Measurements from ENCODE around the gene ECM1.
A peak's percentile ranks its signal among the peaks of the same experiment; 100 is the strongest.

Gene ECM1

DNA sequence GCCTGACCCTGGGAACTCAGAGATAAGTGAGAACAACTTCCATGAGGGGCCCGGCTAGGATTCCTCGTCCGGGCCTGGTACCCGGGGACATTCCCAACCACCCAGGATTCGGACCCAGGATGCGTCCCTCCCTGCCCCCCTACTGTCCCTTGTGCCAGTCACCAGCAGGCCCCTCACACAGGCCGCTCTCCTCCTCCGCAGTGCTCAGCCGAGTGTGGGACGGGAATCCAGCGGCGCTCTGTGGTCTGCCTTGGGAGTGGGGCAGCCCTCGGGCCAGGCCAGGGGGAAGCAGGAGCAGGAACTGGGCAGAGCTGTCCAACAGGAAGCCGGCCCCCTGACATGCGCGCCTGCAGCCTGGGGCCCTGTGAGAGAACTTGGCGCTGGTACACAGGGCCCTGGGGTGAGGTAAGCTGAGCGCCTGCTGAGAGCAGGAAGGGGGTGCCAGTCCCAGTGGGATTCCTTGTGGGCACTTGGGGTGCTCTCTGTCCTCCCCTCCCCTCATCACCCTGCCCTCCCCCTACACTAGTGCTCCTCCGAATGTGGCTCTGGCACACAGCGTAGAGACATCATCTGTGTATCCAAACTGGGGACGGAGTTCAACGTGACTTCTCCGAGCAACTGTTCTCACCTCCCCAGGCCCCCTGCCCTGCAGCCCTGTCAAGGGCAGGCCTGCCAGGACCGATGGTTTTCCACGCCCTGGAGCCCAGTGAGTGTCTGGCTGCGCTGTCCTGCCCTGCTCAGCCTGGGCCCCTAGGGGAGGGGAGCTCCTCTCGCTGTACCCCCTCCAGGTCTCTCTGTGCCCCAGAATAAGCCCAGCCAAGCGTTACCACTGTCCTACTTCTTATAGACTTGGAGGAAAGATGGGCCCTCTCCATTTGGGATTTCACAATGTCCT lies 51.1 kb downstream of the ECM1 start:
- no peak for DNase-seq (ENCODE audit: low read depth)

DNA sequence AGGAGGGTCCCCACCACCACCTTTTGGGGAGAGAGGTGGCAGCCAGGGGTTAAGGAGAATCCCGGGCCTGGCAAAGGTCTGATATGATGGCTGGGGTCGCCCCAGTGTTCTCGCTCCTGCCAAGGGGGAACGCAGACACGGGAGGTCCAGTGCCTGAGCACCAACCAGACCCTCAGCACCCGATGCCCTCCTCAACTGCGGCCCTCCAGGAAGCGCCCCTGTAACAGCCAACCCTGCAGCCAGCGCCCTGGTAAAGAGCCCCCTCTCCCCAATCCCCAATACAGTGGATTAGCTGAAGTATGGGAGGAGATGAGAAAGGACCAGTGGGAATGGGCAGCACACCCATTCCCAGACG lies 51.7 kb downstream of the ECM1 start:
- DNase-seq (ENCODE audit: low read depth), result no peak

DNA sequence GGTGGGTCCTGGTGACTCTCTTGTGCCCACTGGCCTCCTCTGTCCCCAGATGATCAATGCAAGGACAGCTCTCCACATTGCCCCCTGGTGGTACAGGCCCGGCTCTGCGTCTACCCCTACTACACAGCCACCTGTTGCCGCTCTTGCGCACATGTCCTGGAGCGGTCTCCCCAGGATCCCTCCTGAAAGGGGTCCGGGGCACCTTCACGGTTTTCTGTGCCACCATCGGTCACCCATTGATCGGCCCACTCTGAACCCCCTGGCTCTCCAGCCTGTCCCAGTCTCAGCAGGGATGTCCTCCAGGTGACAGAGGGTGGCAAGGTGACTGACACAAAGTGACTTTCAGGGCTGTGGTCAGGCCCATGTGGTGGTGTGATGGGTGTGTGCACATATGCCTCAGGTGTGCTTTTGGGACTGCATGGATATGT lies 52.1 kb downstream of the ECM1 start:
- DNase-seq (ENCODE audit: low read depth), result no peak

DNA sequence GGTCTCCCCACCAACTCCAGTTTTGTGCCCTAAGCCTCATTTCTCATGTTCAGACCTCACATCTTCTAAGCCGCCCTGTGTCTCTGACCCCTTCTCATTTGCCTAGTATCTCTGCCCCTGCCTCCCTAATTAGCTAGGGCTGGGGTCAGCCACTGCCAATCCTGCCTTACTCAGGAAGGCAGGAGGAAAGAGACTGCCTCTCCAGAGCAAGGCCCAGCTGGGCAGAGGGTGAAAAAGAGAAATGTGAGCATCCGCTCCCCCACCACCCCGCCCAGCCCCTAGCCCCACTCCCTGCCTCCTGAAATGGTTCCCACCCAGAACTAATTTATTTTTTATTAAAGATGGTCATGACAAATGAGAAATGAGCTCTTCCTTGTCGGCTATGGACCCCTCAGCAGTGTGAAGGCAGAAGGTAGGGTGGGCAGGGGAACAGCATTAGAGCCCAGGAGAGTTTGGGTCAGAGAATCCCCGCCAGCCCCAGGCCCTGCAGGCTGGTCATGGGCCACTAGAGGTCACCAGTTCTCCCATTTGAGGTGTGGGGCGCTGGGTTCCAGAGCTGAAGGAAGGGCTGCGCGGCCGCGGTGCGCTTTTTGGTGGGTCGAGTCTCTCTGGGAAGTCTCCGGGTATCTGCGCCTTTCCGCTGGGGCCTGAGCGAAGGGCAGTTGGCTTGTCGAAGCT lies 52.8 kb downstream of the ECM1 start:
- DNase-seq (ENCODE audit: low read depth), result no peak

DNA sequence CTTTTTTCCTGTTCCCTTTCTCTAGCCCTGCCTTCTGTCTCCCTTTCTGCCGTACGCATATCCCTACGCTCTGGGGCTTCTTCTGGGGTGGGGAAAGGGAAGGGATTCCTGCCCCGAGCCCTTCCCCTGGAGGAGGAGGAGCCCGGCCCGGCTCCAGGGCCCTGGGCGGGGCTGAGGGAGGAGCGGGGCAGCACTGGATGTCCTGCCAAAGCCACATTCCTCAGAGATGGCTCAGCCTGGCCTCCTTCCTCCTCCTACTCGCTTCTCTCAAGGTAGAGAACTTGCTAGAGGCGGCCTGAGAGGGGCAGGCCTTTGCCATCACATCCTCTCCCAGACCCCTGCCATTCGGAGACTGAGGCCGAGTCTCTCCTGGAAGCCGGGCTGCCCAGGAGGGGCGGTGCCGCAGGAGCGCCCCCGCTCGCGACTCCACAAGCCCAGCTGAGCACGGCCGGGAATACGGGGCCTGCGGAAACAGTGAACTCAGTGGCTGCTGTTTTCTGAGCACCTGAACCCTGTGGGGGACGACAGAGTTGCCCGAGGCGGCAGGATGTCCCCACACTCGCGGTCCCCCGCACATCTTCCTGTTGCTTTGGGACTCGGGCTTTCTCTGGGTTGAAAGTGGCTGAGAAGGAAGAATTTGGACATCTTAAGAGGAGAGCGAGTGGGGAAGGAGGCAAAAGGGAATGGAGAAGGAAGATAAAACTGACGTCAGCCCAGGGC lies 53.5 kb downstream of the ECM1 start:
- DNase-seq (ENCODE audit: low read depth), result peak; percentile 94

DNA sequence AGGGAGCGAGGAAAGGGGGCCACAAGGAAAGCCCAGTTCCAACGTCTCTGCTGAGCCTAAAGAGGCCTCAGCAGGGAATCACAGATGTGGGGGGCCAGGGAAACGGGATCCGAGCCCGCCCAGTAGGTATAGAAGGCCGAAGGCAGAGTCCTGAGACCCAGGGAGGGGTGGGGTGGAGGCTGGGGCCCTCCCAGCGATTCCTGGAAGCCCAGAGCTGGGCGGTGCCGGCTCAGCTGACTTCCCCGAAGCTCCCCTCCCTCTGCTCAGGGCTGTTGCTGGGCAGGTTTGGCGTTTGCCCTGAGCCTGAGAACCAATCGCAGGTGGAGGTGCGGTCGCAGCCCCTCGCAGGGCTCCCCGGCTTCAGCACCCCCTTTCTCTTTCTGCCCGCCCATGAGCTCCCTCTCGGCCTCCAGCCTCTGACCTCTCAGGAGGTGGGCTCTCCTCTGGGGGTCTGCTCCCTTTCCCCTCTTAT lies 54.1 kb downstream of the ECM1 start:
- peak; percentile 76 for DNase-seq (ENCODE audit: low read depth)

DNA sequence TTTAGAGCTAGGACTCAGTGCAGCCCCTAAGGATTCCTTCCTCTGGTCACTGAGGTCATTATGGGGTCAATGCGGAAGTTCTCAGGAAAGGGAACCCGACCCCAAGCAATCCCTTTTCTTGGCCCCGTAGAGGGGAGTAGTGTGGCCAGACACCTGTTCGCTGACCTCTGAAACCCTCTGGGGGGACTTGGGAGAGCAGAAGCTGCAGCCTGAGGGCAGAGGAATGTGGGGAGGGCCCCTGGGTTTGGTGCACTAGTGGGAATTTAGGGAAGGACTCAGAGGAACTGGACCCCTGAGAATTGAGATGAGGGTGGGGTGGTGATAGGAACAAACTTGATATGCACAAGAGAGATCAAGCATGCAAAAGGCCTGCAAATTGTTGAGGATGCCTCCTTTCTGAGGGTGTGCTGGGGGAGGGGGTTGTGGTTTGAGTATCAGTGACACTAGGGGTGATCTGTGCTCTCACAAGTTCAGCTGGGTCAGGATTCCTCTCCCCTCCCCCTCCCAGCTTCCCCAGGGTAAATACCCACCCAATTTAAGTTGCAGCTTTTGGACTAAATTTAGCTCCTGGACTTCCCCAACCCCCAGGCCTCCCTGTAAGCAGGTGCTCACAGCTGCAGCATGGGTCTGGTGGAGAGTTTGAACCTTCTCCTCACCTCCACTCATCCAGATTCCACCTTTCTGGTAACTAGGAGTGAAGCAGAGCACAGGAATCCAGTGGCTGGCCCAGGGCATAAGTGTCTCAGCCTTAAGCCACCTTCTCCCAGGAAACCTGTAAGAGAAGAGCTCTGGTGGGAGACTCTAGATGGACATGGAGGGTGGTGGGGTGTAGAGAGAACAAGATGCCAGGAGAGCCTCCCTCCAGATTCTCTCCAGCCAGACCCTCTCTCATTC lies 54.8 kb downstream of the ECM1 start:
- DNase-seq (ENCODE audit: low read depth), result no peak

All from non-pigmented ciliary epithelial cell (primary cell).